DMS 273 treated with DMSO at 0.1 percent for 48 hours (cell line): ENCODE measurements around the gene KLC1.

Source experiments
- DNase-seq: peaks from one replicate; lab custom pipeline; 2025; lab: John Stamatoyannopoulos, UW

Gene KLC1

GRCh38 chr14:103735815-103736545, 107.0 kb downstream of the KLC1 start:
- no peak for DNase-seq

DNA sequence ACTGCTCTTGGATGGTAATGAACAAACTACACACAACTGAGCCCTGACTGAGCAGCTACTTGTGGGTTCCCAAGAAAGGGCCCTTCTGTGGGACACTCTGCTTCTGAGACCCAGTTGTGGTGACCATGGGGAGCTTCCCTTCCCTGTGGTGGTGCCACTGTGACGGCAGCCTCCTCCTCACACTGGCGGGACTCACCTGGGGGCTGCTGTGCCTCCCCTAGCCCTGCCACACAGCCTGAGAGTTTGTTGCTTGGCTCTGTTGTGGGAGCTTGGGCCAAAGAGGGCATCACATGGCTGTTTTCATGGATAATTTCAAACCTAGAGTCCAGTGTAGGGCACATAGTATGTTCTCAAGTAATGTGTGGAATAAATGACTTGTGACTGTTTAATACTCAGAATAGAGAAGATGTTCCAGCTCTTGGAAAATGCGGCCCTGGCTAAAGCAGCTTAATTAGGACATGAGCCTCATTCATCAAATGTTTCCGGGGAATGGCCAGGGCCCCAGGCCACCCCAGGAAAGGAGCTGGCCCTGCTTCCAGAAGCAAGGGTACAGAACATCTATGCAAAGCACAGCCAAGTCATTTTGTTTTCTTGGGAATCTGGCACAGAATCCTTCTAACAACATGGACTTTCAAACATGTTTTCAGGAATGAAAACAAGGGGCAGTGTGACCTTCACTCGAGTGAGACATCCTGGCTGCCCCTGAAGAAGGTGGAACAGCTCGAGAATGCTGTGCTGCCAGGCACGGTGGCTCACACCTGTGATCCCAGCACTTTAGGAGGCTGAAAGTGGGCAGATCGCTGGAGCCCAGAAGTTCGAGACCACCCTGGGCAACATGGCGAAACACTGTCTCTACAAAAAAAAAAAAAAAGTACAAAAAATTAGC, 107.8 kb downstream of the KLC1 start:
- no peak for DNase-seq

GRCh38 chr14:103737432-103738045, 108.5 kb downstream of the KLC1 start:
- DNase-seq = no peak

DNA sequence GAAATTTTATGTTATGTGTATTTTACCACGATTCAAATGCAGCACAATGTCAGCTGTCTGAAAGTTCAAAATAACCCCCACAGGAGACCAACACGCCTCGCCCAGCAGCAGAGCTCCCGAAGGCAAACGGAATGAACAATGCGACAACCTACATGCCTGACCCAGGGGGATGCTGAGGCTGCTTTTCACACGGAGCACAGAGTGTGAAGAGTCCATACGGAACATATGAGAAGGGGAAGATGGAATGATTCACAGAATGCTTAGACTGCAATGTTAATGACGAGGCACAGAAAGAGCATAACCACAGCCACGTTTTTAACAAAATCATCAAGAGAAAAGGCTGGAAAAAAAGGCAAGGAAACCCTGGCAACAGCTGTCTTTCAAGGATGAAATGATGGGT, 109.2 kb downstream of the KLC1 start:
- no peak for DNase-seq

DNA sequence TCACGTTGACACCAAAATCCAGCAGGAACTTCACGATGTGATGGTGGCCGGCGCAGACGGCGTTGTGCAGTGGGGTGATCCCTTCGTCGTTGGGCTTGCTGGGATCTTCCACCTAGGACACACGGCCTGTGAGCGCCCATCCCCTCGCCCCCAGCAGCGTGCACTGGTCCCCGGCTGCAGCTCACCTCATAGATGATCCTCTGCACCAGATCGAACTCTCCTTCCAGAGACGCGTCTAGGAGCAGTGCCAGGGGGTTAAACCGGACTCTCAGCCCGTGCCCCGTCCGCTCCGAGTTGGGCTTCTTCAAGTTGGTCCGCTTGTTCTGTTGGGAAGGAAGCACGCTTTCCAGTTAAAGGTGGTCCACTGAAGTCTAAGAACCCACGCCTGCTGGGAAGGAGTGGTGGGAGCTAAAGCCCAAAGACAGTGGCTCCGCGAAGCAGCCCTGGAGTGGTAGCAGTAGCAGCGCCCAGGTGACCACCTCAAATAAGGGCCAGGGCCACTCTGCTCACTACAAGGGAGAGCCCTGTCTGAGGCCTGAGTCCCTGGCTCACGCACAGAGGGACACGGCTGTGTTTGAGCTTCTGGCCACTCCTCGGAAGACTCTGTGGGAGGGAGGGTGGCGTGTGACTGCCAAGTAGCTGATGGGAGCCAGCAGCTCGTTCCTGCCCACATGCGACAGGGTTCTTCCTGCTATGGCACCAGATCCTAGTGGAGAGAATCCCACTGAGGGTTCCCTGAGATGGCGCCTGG, 109.9 kb downstream of the KLC1 start:
- no peak for DNase-seq

- DNase-seq = no peak
These were observed 110.4 kb downstream of the KLC1 start for GRCh38 chr14:103739466-103739792.

GRCh38 chr14:103739793-103740501, 110.9 kb downstream of the KLC1 start:
- no peak for DNase-seq

DNA sequence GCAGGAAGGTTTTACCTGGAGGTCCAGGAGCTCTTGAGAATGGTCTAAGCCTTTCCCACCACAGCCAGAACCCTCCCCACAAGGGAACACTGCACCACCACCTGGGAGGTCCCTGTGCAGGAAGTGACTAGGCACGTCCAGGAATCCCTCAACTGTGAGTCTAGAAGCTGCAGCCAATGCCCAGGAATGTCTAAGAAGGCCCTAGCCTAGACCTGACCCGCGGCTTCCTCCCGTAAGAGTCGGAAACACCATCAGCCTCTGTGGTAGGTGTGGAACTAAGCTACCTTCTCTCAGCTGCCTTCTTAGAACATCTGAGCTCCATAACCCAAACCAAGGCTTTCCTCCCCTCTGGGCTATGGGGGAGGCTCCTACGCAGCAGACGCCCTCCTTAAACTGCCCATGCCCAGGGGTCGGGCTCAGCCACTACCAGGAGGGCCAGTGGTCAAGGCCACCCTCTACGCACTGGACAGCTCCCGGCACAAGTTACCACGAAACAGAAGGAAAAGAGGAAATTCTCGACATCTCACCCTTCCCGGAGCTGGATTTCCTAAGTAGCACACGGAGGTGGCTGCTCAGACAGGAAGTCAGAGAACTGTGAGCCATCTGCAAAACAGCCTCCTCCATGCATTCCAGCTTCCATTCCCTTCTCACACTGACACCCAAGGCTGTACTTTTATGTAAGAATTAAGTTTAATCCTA, 112.1 kb downstream of the KLC1 start:
- DNase-seq = no peak

GRCh38 chr14:103741876-103742275, 112.9 kb downstream of the KLC1 start:
- DNase-seq = no peak

DNA sequence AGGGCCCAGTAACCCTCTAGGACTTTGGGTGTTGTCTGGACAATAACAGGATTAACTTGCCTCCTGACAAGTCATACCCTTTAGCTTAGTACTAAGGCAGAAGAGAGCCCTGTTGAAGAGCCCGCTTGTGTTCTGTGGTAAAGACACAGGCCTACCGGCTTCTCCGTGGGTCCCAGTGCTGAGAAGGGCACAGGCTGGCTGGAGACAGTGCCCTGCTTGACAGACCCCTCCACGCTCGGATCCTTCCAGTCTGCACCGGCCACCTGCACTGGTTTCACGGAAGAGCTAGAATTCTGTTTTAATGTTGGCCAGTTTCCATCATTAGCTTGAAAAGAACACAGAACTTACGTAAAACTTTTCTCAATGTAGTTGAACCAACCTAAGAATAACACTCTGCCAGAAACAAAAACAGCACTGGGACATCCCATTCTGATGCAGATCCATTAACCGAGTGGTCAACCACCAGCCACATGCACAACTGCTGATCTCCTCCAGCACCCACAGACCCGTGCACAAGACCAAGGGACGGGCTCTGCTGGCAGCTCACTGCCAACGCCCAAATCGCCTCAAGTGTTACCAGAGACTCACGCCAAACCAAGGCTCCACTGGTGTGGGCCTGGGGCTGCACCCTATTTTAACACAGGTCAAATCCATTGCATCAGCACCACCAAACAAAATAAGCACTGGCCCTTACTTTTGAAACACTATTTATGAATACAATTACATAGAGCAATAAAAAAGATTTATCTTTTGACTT, 113.7 kb downstream of the KLC1 start:
- no peak for DNase-seq

- DNase-seq = no peak
These were observed 114.7 kb downstream of the KLC1 start for GRCh38 chr14:103743691-103744090.

DNA sequence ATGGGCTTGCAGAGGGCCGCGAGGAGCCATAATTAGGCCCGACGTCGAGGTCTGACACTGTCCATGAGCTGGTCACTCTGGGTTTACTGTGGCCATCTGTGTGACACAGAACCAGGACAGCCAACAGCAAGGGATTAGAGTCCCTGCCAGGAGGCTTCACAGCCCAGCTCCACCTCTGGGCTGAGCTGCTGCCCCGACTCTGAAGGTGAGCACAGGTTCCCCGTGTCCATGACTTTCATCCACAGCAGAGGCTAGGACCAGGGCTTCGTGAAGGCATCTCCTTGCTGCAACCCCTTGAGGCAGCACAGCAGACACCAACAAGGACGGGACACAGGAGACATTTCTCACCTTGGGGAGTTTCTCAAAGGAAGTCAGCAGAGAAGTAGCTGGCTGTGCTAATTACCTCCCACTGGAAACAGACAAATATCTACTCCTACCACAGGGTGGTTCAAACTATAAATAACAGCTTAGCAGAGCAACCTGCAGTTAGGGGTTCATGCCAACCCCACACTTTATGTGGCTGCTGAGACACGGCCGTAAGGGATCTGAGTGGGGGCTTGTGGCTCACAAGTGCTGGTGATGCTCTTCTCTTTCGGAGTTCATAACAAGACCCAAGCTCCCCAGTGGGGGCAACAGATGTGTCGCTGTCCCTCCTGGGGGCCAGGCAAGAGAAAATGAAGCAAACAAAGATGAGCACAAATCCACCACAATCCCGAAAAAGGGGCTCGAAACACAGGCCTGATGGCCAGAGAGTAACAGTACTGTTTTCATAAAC, 115.8 kb downstream of the KLC1 start:
- DNase-seq = no peak

- no peak for DNase-seq
These were observed 116.4 kb downstream of the KLC1 start for GRCh38 chr14:103745424-103745823.

GRCh38 chr14:103746701-103747100, 117.7 kb downstream of the KLC1 start:
- no peak for DNase-seq

- no peak for DNase-seq
These were observed 119.5 kb downstream of the KLC1 start for GRCh38 chr14:103748534-103748857.

- DNase-seq = no peak
These were observed 120.4 kb downstream of the KLC1 start for GRCh38 chr14:103749452-103749851.

DNA sequence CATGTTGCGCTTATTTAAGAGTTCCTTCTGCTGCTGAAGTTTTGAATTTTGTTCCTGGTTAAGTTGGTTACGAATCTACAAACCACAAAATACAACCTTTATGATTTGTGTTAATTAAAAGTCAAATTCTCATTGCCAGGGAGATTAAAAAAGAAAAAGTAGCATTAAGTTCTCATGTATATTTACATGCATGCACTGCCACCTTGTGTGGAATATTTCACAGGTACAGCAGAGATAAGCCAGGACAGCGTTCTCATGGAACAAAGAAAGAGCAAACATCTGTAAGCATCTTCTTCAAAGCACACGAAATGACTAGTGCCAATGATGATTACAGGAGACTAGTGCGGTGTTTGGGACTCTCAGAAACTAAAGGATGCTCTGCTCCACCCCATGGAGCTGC, 120.8 kb downstream of the KLC1 start:
- DNase-seq = no peak
